Epithelial cell of proximal tubule (primary cell): Measurements from ENCODE around the gene TDP2. TPM values are rescaled to one million over a fixed set of nuclear protein-coding genes. Genes with fewer than 3 reads are reported as not detected.

Experiments used
- DNase-seq: peaks from one replicate; pipeline ENCODE4 v3.0.0-alpha.2; 2011; ENCODE audit warnings: low read depth
- H3K4me3 ChIP-seq: 2 replicates; pipeline ENCODE4 v1.5.1; 2011; ENCODE audit warnings: low read depth, mild to moderate bottlenecking, low read length
- CTCF ChIP-seq: conservative IDR thresholded peaks from 2 replicates; pipeline ENCODE4 v1.5.1; 2012; ENCODE audit warnings: low read depth, mild to moderate bottlenecking, low read length
- total RNA-seq: library from RNA; depleted of rRNA; stranded (reverse); fragments of >200 nt; gene quantifications from 2 replicates; pipeline ENCODE4 v1.2.3, GENCODE V29; 2015

TDP2 gene
- total RNA-seq, 1 donor from 2014 or later, result 31.2 TPM

- H3K4me3 ChIP-seq, result no peak overlapping the region
- no peak for TF ChIP-seq CTCF
- DNase-seq, result no peak
Measured at GRCh38 chr6:24613361-24614042, 53.2 kb downstream of the TDP2 start.

- H3K4me3 ChIP-seq, result no peak overlapping the region
- TF ChIP-seq CTCF, result no peak
- no peak for DNase-seq
Measured at GRCh38 chr6:24610672-24611071, 56.0 kb downstream of the TDP2 start.

- no peak overlapping the region for H3K4me3 ChIP-seq
- no peak for DNase-seq
- no peak for TF ChIP-seq CTCF
Measured at GRCh38 chr6:24607310-24608105, 59.2 kb downstream of the TDP2 start.

- no peak for DNase-seq
- no peak for TF ChIP-seq CTCF
- H3K4me3 ChIP-seq, result no peak overlapping the region
Measured at GRCh38 chr6:24606200-24606930, 60.3 kb downstream of the TDP2 start.

GRCh38 chr6:24603241-24603640 lies 63.5 kb downstream of the TDP2 start:
- no peak for DNase-seq
- H3K4me3 ChIP-seq, result no peak overlapping the region
- TF ChIP-seq CTCF, result no peak

- H3K4me3 ChIP-seq, result no peak overlapping the region
- DNase-seq, result no peak
- peak; percentile 34 for TF ChIP-seq CTCF
Measured at GRCh38 chr6:24600903-24601302, 65.8 kb downstream of the TDP2 start.

Other genes with a start within 250 kb of the TDP2 start
- 0.51 and 0.75 TPM in 2 replicates for gene GPLD1, start 177.3 kb downstream of the TDP2 start, total RNA-seq
- 1.9 and 4.6 TPM in 2 replicates for gene ALDH5A1, start 171.9 kb downstream of the TDP2 start, total RNA-seq
- 0.07 and 0.17 TPM in 2 replicates for gene KIAA0319, start 20.7 kb downstream of the TDP2 start, total RNA-seq
- 5.2 and 8.5 TPM in 2 replicates for gene ACOT13, start 178 bp upstream of the TDP2 start, total RNA-seq
- 45.2 and 64.7 TPM in 2 replicates for gene C6orf62, start 52.3 kb upstream of the TDP2 start, total RNA-seq
- gene GMNN, start 108.0 kb upstream of the TDP2 start, total RNA-seq, result 65.3 and 88.4 TPM in 2 replicates
- not detected in 2 replicates for gene ARMH2, start 132.0 kb upstream of the TDP2 start, total RNA-seq